IMR-90 (cell line): ENCODE measurements around the gene WASF1.

ENCODE experiments used
- CEBPB ChIP-seq: IDR thresholded peaks from 2 replicates; pipeline ENCODE4 v1.6.1; 2012; ENCODE audit warnings: low read depth, low read length, improper control_type of control experiment
- CHD1 ChIP-seq: IDR thresholded peaks from 2 replicates; pipeline ENCODE4 v1.6.1; 2012; ENCODE audit warnings: low read depth, low read length, improper control_type of control experiment
- FOS ChIP-seq: fragments of 150-350 bp; IDR thresholded peaks from 2 replicates; pipeline ENCODE4 v1.6.1; 2016; ENCODE audit warnings: low read depth, low read length
- MXI1 ChIP-seq: IDR thresholded peaks from 2 replicates; pipeline ENCODE4 v1.6.1; 2012; ENCODE audit warnings: low read depth, mild to moderate bottlenecking, low read length, moderate library complexity, borderline replicate concordance
- POLR2A ChIP-seq: IDR thresholded peaks from 2 replicates; pipeline ENCODE4 v1.6.1; 2012; ENCODE audit warnings: mild to moderate bottlenecking, low read depth, low read length
- RAD21 ChIP-seq: IDR thresholded peaks from 2 replicates; pipeline ENCODE4 v1.6.1; 2012; ENCODE audit warnings: low read length, improper control_type of control experiment
- RFX5 ChIP-seq: IDR thresholded peaks from 2 replicates; pipeline ENCODE4 v1.8.0; 2012; ENCODE audit warnings: low read depth, mild to moderate bottlenecking, low read length, moderate library complexity
- TF ChIP-seq, protein P1 (sequence below): conservative IDR thresholded peaks from 2 replicates; pipeline ENCODE4 v1.5.1; 2012; ENCODE audit warnings: mild to moderate bottlenecking, low read depth, low read length, improper control_type of control experiment
- TF ChIP-seq, protein P2 (sequence below): fragments of 150-350 bp; IDR thresholded peaks from 2 replicates; pipeline ENCODE4 v1.6.1; 2017; ENCODE audit warnings: mild to moderate bottlenecking, antibody characterized with exemption, low read length, low read depth

GRCh38 chr6:110125361-110125760 lies 54.1 kb downstream of the WASF1 start:
- TF ChIP-seq RAD21 (no peak), POLR2A (no peak), RFX5 (no peak), FOS (no peak), CEBPB (no peak), MXI1 (no peak), CHD1 (no peak)
- TF ChIP-seq, protein P1, sequence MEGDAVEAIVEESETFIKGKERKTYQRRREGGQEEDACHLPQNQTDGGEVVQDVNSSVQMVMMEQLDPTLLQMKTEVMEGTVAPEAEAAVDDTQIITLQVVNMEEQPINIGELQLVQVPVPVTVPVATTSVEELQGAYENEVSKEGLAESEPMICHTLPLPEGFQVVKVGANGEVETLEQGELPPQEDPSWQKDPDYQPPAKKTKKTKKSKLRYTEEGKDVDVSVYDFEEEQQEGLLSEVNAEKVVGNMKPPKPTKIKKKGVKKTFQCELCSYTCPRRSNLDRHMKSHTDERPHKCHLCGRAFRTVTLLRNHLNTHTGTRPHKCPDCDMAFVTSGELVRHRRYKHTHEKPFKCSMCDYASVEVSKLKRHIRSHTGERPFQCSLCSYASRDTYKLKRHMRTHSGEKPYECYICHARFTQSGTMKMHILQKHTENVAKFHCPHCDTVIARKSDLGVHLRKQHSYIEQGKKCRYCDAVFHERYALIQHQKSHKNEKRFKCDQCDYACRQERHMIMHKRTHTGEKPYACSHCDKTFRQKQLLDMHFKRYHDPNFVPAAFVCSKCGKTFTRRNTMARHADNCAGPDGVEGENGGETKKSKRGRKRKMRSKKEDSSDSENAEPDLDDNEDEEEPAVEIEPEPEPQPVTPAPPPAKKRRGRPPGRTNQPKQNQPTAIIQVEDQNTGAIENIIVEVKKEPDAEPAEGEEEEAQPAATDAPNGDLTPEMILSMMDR = no peak
- TF ChIP-seq, protein P2, sequence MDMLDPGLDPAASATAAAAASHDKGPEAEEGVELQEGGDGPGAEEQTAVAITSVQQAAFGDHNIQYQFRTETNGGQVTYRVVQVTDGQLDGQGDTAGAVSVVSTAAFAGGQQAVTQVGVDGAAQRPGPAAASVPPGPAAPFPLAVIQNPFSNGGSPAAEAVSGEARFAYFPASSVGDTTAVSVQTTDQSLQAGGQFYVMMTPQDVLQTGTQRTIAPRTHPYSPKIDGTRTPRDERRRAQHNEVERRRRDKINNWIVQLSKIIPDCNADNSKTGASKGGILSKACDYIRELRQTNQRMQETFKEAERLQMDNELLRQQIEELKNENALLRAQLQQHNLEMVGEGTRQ = no peak
